Measurements from ENCODE around the gene TMEM250.

GRCh38 chr9:136084063-136084944 lies 34.4 kb downstream of the TMEM250 start:
- TF ChIP-seq POLR2AphosphoS5 (IDR thresholded peaks at IDR 0.05; ENCODE audit: low read depth, low read length) (no peak), POLR2A (IDR thresholded peaks at IDR 0.05; ENCODE audit: low read depth, low read length) (no peak), TAF1 (IDR thresholded peaks at IDR 0.05; ENCODE audit: low read depth, low read length) (no peak), SPI1 (IDR thresholded peaks at IDR 0.05; ENCODE audit: low read depth, low read length) (no peak), POU2F2 (IDR thresholded peaks at IDR 0.05; ENCODE audit: low read depth, low read length) (no peak)
